ENCODE results near the gene FGF10.

DNA sequence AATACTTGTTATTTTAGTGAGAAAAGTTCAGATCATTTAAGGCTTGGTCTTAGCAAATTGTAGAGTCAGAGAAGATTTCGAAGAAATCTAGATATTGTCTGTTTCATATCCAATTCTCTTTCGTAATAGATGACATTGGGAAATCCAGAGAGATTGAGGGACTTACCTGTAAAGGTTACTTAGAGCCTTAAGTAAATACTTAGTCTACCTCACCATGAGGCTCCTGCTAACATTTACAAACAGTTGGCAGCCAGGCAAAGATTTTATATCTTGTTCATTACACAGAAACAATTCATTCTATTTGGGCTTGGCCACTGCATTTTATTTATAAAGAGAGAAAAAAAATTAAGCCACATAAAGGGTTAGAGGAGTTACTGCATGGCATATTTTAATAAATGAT, 70.3 kb downstream of the FGF10 start:
- no peak for TF ChIP-seq POLR2A (IDR thresholded peaks at IDR 0.05)
- TF ChIP-seq, protein P1, sequence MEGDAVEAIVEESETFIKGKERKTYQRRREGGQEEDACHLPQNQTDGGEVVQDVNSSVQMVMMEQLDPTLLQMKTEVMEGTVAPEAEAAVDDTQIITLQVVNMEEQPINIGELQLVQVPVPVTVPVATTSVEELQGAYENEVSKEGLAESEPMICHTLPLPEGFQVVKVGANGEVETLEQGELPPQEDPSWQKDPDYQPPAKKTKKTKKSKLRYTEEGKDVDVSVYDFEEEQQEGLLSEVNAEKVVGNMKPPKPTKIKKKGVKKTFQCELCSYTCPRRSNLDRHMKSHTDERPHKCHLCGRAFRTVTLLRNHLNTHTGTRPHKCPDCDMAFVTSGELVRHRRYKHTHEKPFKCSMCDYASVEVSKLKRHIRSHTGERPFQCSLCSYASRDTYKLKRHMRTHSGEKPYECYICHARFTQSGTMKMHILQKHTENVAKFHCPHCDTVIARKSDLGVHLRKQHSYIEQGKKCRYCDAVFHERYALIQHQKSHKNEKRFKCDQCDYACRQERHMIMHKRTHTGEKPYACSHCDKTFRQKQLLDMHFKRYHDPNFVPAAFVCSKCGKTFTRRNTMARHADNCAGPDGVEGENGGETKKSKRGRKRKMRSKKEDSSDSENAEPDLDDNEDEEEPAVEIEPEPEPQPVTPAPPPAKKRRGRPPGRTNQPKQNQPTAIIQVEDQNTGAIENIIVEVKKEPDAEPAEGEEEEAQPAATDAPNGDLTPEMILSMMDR (IDR thresholded peaks at IDR 0.05), result no peak
